Limb (tissue), 2 donors: ENCODE data around the gene GPC6.

Source experiments
- DNase-seq, 2 donors: peaks; one replicate each; pipeline ENCODE4 v3.0.0-alpha.2; 2016; ENCODE audit errors: extremely low spot score in 2 of 2

GPC6 gene

DNA sequence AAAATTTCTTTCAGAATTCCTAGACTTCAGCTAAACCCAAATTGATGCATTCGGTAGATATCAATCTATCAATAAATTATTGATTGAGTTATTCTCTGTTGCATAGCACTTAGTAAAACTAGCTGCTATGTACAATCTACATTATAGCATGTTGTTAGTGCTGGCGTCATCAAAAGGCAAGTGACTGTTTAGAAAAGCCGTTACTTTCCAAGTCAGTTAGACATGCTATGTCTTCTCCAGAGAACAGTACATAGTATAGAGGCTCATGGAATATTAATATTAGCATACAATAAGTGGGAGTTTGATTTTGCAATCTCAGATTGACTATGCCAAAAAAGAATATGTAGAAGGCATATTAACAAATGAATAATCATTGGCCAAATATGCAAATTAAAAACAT lies 1087.3 kb downstream of the GPC6 start:
- DNase-seq: no peak

DNA sequence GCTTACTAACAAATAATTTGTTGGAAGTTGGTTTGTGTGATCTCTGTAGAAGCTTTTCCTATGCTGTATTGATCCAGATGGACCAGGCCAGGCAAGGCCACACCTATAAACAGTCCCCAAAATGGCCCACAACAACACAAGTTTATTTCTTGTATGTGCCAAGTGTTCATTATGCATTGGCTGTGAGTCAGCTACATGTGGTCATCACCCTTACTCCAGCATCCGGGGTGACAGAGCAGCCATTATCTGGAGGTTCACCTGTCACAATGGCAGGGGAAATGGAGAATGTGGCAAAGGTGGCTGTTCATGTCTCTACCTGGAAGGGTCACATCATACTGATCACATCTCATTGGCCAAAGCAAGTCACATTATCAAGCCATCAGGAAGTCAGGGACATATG lies 1088.6 kb downstream of the GPC6 start:
- no peak for DNase-seq

DNA sequence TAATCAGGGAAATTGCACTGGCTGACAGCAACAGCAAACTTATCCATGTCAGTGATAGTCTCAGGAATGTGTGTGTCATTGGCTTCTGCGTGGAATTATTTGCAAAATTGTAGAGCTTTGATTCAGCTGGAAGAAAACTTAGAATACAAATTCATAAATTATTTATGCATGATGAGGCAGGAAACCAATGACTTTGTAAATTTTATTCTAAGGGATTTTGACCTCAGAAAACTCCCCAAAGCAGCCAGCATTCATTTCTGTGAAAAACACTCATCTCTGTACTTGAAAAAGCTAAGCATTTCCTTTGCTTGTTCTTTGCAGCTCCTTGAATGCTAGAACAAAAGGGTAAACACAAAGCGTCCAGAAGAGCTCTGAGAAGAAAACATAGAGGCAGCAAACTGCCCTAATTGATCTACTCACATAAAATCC lies 1090.5 kb downstream of the GPC6 start:
- DNase-seq: no peak

DNA sequence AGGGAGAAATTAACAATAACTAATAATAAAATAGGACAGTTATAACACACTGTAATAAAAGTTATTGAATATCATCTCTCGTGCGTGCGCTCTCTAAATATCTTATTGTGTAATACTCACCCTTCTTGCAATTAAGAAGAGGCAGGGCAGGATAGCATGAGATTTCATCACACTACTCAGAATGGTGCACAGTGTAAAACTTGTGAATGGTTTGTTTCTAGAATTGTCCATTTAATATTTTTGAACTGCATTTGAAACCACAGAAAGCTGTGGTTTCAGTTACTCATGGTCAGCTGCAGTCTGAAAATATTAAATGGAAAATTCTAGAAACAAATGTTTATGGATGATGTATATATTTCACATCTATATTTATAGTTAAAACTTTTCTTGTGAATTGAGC lies 1091.8 kb downstream of the GPC6 start:
- no peak for DNase-seq

DNA sequence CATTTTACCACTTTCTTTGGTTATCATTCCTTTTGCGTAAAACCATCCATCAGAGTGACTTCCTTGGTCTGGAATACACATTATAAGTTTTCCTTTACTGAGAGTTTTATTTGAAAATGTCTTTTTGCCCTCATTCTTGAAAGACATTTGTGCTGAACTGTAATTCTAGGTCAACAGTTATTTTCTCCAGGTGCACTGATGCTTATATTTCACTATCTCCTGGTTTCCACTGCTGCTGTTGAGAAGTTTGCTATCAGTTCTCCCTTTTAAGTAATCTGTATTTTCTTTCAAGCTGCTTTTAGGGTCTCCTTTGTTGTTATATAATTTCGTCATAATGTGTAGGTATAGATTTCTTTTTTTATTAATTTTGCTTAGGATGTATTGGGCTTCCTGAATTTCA lies 1092.9 kb downstream of the GPC6 start:
- DNase-seq: no peak

DNA sequence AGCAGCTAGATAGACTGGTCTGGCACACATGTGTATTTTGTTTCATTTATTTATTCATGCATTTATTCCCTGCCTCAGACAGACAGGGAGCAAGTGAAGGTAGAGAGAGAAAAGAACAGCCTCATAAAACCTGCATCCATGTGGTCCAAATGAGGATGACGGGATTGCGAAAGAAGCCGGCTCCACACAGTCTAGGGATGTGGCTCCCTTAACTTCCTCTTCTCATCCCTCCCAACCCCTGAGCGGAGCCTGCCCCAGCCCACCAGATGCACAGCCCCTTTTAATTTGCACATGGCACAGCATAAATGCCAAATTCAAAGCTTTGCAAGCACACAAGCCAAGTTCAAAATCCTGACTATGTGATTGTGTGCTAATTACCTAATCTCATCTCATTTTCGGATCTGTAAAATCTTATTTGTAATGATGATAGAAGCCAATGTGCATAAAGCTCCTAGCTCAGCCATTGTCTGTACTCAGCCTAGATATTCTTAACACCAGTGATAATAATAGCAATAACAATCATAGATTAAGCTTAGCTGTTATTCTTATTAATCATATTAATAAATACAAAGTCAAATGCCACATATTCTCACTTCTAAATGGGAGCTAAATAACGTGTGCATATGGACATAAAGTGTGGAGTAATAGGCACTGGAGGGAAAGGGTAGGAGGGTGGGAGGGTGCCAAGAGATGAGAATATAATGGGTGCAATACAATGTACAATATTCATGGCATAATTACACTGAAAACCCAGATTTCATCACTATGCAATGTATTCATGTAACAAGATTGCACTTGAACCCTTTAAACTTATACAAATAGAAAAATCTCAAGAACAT lies 1096.5 kb downstream of the GPC6 start:
- no peak for DNase-seq

DNA sequence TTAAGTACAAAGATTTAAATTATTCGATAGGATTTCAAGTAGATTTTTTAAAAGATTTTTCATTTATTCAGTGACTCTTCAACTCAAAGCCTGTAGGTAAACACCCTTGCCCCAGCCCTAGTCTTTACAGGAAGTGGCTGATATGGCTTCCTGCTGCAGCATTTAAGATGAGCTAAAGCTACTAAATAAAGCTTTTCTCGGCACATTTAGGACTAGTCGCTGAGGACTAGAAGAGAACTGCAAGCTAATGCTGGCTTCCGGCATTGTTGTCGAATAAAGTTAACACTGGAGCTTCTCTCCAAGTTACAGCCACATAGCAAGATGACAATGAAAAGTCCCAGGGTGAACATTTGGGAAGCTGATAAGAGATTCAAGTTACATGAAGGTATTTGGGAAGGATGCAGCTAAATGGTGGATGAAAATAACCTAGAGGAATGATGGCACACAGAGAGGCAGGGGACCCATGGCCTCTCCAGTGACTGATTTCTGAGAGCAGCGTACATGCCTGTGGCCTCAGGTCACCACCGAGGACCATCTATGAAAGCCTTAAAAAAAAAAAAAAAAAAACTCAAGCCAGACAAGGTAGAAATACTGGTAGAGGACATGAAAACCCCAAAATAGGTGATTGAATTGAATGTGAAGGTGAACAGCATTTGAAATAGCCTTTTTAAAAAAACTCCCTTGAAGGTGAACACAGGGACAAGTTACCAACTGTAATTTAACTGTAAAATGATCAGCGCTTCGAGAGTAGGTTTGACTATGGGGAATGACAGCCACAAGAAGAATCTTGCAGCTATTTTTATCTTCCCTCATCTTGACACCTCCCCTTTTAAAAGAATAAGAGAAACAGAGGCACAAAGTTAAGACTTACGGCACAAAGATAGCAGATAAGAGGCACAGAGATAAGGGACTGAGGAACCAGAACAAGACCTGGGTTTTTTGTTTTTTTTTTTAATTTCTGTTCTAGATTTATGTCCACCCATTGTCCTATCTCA lies 1097.5 kb downstream of the GPC6 start:
- no peak for DNase-seq

DNA sequence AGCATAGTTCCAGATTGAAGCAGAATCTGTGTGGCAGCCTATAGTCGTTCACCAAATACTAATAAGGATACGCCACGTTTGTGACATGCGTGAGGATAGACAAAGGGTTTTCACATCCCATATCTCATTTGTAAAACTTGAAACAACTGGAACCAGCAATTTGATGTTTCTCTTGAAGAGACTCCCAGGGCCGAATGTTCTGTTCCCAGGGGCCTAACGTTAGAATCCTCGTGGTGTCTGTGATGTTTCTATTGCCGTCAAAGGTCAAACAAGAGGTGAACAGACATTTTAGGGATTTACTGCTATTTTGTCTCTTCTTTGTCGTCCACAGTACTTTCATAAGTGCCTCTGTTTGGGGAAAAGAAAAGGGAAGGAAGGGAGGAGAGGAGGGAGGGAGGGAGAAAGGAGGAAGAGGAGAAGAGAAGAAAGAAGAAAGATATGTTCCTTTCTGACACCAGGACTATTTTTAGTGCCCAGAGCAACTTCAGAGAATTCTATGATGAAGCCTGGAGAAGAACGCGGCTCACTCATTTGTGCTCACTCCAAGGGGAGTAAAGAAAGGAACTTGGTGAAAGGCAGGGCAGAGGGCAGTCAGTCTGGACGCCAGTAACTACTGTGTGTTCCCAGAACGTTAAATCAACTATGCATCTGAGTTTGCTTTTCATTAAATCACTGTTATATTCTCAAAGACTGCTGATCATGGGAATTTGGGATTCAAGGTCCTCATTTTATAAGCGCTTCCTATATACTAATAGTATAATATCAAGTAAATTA lies 1098.3 kb downstream of the GPC6 start:
- DNase-seq: no peak

DNA sequence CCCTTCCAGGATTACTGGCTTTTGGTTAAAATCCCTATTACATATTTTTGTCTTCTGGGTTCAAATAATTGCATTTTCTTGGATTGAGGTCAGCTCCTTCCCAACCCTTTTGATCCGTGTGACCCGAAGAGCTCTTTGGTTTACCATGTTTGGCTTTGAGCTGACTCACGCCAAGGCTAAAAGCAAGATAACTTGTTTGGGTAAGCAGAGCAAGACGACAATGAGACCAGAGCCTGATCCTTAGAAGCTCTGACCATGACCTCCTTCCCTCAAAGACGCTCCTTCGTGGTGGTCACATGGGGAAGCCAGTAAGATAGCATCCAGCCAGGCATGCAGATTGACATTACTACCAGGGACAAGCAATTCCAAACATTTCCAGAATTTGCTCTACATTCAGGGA lies 1099.0 kb downstream of the GPC6 start:
- no peak for DNase-seq

DNA sequence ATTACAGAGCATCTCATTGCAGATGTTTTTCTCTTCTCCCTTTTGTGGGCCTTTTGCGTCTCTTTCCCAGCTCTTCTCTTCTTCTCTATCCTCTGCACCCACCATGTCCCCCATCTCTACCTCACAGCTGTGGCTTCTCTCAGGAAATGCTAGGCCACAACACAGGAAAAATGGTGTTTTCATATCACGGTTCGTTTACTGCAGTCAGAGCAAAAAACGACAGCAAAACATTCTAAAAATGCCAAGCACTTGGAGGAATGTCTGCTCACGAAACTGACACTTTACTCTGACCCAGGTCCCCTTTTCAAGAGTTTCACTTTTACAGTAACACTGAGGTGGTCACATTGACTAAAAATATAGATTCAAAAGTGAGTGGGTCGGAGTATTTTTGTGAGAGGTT lies 1100.7 kb downstream of the GPC6 start:
- no peak for DNase-seq

DNA sequence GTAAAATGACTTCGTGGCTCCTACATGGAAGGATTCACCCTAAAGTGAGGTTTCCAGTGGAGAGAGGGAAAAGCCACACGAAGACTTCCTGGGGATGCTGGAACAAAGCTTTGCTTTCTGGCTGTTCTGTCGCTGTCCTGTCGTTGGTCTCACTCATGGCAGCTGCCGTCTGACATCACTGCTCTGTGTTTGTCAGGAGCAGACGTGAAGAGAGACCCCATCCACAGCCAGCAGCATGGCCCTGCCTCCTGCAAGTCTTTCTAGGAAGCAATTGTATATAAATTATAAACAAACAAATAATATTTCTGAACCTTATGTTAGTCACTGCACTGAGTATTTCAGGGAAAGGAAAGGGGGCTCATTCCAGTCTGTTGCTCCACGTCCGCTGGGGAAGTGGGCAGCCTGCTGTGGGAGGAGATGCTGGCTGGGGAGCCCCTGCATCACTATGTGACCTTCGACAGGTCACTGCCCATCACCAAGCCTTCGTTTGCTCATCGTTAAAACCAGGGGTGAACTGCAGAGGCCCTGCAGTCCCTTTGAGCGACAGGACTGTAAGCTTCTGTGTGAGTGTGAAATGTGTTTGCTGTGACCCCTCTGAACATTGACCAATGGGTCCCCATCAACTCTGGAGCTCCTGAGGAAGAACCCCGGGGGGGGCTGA lies 1101.9 kb downstream of the GPC6 start:
- no peak for DNase-seq

DNA sequence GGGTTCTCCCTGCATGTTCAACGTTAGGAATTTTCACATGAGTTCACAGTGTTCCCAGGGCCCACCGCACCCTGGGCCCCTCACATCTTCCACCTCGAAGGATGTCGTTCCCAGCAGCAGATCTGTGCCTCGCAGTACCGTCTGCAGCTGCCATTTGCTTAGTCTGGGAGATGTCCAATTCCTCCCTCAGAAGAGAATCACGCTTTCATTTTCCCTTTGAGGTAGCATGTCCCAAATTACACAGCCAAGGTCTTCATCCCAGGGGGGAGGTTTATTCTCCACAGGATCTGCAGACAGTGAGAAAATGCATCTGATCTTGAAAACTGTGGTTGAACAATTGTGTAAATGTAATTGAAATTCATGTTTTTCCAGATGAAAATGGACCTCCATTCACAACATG lies 1102.7 kb downstream of the GPC6 start:
- DNase-seq: no peak

DNA sequence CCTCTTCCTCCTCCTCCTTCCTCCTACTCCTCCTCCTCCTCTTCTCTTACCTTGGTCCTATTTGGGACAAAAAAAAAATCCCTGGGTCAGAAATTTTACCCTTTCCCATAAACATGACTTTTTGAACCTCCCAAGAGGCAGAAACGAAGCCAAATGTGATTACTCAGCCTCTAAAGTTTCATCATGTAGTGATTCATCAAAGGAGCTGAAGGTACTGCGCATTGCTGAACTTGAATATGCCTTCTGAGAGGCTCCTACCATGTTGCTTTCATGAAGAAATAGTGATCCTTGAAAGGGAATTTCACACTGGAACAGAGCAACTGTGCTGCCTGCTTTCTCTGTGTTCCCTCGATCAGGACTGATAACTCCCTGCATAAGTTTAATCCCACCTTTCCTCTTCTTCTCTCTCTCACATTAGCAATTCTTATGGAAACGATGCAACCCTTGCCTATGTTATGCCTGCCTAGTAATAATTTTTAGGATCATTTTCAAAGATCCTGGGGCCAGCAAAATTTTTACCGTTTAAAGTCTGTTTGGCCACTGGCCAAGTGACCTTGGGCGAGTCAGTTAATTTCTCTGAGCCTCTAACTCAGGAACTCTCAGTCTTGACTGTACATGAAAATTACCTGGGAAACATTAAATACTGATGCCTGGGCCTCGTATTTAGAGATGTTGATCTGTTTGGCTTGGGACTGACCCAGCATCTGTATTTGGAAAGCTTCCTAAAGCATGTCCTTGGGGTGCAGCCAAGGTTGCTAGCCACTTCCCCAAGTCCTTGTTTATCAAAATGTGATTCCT lies 1103.3 kb downstream of the GPC6 start:
- no peak for DNase-seq

DNA sequence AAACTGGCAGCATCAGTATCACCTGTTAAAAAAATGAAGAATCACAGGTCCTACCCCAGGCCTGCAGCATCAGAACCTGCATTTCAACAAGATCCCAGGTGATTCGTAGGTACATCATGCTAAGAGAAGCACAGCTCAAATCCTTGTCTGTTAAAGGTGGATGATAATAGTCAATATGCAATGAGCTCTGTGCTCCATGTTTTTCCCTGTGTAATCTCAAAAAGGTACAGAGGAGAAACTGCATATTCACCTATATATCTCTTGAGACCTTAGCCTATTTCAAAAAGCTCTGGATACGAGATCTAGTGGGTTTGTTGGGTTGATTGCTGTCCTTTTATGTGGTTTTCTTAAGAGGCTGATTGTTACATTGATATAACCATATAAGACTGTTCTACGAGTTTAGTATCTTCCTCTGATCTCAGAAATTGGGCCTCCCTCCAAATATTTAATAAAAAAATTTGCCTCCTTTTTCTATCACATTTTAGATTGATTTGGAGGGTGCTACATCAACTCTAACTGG lies 1104.0 kb downstream of the GPC6 start:
- DNase-seq: no peak

DNA sequence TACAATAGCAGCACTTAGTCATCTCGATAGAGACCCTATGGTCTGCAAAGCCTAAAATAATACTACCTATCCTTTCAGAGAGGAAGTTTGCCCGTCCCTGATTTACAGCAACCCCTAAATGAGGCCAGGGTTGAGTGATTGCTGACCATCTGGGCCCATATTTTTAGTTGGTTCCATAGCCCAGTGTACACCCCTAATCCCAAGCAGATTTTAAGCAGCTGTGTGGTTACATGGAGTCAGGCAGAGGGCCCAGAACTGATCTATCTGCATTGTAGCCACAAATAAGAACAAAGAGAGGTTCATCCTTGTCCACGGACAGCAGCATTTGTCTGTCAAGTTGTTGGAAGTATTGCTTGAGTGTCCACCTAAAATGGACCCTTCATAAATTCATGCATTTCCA lies 1104.7 kb downstream of the GPC6 start:
- no peak for DNase-seq

DNA sequence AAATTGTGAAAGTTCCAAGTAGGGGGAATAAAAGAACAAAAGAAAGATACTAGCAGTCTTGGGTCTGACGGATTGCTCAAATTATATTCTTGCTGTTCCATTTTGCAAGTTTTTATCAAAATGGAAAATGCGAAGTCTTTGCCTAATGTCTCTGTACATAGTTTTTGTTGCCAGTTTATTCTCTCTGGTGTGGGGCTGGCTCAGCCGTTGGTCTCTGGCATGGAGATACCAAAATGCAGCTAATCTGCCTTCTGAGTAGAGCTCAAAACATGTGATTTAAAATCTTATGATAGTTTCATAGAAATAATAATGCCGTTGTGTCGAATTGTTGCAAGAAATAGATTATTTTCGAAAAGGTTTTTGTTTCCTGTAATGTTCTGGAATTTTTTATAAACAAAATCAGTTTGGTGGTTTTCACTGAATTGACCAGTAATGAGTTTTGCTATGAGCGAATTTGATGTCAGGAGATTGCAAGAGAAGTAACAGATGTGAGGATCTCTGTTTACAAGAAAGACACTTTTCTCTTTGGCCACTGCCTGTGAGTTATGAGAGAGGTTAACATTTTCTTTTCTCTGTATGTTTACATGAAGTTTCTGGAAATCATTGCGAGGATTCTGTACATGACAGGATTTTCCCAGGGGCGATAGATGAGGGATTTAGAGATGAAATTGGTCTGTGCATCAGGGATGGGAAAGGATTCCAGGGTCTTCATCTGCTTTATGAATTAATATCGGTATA lies 1105.9 kb downstream of the GPC6 start:
- DNase-seq: peak in 1 of 2 donors; percentile 26

DNA sequence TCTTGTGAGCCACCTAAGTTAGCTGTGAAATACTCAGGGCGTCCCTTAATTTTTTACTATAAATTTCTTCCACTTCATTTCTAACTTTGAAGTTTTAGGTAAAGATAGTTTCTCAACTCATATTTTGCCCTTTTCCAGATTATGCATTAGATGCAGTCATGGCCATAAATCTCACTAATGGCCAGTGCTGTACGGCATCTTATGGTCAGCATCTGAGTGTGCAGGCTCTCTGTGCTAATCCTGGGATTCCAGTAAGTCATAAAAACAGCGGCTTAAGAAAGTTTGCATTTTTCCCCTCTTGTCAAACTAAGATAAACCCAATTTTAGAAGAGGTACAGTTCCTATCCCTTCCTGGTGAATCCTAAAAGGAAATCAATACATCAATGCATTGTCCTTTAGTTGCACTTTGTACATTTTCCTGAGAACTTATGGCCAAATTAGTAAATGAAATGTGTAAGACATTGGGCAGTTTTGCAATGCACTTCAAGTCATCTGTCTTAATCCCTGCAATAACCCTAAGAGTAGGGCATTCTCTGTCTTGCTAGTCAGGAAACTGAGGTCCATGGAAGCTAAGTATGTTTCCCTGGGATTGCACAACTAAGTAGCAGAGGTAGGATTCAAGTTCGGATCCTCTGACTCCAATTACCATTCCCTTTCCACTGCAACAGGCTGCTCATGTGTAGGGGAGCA lies 1106.7 kb downstream of the GPC6 start:
- no peak for DNase-seq

DNA sequence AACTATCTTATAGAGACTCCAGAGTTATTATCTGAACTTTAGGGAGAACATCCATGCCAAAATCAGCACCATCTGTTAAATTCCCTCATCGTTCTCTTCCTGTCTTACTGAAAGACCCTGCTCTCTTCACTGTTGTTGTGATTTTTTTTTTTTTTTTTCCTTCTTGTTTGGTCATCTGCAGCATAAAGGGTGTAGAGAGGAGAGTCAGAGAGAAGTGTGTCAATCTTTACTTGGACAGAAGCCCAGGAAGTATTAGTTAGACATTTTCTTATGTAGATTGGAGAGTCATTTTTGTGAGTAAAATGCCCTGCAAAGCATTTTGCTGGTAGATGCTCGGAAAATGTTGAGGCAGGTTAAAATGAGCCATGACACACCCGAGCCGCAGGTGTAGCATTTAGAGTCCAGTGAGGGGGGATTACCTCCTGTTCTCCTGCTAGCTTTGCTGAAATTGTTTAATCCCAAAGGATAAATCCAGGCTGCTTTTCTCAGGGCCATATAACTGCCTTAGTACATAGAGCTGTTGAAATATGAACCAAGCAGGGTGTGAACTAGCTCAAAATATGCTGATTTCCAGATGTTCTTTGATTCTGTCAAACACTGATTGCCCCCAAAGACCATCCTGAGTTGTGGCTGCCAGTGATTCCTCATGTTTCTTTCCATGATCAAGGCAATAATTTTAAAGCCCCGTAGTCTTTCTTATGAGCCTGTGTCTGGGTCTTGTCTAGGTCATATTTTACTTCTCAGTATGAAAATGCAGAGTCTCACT lies 1109.3 kb downstream of the GPC6 start:
- peak in 1 of 2 donors; percentile 55 for DNase-seq
